T-helper 17 cell (primary cell): Measurements from ENCODE around the gene PCNX1. TPM values are rescaled to one million over a fixed set of nuclear protein-coding genes. Genes with fewer than 3 reads are reported as not detected.
"Not testable (repeated sequence)": the region's sequence is repeated elsewhere in the genome, so short reads cannot be mapped to it uniquely, and the experiment has no call there.

Experiments
- ATAC-seq: fragments of 150-1000 bp; cut with Tn5 transposase; 2 replicates; pipeline ENCODE4 v1.10.0; 2021; ENCODE audit warnings: mild to moderate bottlenecking, moderate library complexity
- DNase-seq, 3 donors: peaks; one replicate each; pipeline versions ENCODE4 v3.0.0 to v3.0.0-alpha.2; 2020 to 2021
- H3K9me3 ChIP-seq: one replicate; pipeline ENCODE4 v1.7.0; 2013; ENCODE audit warnings: low read length, mild to moderate bottlenecking; ENCODE audit not compliant: control insufficient read depth, poor library complexity, severe bottlenecking
- H3K27ac Mint-ChIP-seq: one replicate; pipeline ENCODE4 v1.8.0; 2022; ENCODE audit warnings: mild to moderate bottlenecking, moderate library complexity, mixed read lengths
- H3K27me3 Mint-ChIP-seq: one replicate; pipeline ENCODE4 v1.8.0; 2022; ENCODE audit warnings: mixed read lengths
- H3K36me3 Mint-ChIP-seq: one replicate; pipeline ENCODE4 v1.8.0; 2022; ENCODE audit warnings: low read depth, mixed read lengths
- H3K4me1 Mint-ChIP-seq: one replicate; pipeline ENCODE4 v1.8.0; 2022; ENCODE audit warnings: mild to moderate bottlenecking, mixed read lengths
- H3K4me3 Mint-ChIP-seq: one replicate; pipeline ENCODE4 v1.8.0; 2022; ENCODE audit warnings: mild to moderate bottlenecking, moderate library complexity, mixed read lengths
- total RNA-seq, 4 donors: library from RNA in 2 of 4; stranded (reverse) in 2 of 4; gene quantifications; one replicate each; pipeline ENCODE4 v1.2.3 and lab custom pipeline; 2022 to 2026

Gene PCNX1
- total RNA-seq: 100 to 1,000 TPM; 140 to 153 TPM
- total RNA-seq (lab: John Stamatoyannopoulos, UW): 405 to 470 reads per million in 2 donors

DNA sequence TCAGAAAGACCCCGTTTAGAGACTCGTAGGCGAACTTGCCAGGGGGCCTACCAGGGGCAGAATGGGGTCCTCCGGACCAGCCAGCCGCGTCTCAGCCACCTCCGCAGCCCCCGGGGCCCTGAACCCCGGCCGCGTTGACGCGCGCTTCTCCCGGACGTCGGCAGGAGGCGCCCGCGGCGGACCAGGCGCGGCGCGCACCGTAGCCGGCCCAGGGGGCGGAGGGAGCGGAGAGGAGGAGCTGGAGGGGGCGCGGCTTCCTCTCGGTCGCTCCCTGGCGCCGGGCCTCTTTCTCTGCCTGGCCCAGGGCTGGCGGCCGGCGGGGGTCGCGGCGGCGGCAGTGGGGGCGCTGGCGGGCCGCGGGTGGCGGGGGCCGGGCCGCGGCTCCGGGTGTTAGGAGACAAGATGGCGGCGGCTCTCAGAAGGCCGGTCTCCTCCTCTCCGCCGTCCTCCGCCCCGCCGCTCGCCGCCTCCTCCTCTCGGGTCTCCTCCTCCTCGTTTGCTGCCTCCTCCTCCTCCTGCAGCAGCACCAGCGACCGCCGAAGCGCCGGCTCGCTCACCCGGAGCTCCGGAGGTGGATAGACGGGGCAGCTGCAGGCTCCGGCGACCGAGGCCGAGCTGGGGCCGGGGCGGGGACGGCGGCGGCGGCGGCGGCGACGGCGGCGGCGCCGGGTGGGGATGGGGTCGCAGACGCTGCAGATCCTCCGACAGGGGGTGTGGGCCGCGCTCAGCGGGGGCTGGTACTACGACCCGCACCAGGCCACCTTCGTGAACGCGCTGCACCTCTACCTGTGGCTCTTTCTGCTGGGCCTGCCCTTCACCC lies at the start of gene PCNX1:
PCNX1 (plus strand) TSS at position 284 of the 820 bp plus-strand sequence; CDS start at position 676, 392 bp downstream.
- H3K27ac Mint-ChIP-seq: peak within 1 kb of the TSS; percentile 69
- peaks cover 51% of the 10 kb centered on the region for H3K4me1 Mint-ChIP-seq
- H3K4me3 Mint-ChIP-seq: peak within 1 kb of the TSS; percentile 97
- no peaks in the 10 kb centered on the region for H3K9me3 ChIP-seq
- DNase-seq (peak; percentile 84 to 90 (median 85)), ATAC-seq (peak; percentile 85)
- peaks cover 3% of the 10 kb centered on the region for H3K36me3 Mint-ChIP-seq
- H3K27me3 Mint-ChIP-seq: no peaks in the 10 kb centered on the region

GRCh38 chr14:70857496-70857890 lies 49.8 kb upstream of the PCNX1 start:
- ATAC-seq: no peak
- Mint-ChIP-seq H3K4me1 (peaks cover 6% of the 10 kb centered on the region), H3K27ac (no peak overlapping the region), H3K36me3 (no peaks in the 10 kb centered on the region), H3K27me3 (no peaks in the 10 kb centered on the region), H3K4me3 (no peak overlapping the region)
- no peaks in the 10 kb centered on the region for H3K9me3 ChIP-seq
- no peak for DNase-seq

DNA sequence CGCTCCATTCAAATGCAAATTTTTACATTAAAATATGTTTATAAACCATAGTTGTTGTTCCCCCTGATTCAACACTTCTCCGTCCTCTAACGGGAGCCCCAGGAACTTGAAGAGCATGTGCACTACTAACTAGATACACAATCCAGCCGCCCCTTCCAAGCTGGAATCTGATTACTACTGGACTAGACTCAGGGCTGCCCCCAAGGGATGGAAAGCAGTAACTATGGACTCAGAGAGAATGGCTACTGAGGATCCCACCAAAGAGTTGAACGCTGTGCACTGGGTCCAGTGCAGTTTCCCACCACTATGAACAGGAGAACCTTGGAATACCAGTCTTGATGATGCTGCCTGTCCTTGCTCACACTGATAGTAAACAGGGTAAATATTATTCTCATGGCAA lies 48.6 kb upstream of the PCNX1 start:
- DNase-seq: no peak
- no peaks in the 10 kb centered on the region for H3K9me3 ChIP-seq
- Mint-ChIP-seq H3K27me3 (no peaks in the 10 kb centered on the region), H3K4me1 (peaks cover 6% of the 10 kb centered on the region), H3K27ac (no peak overlapping the region), H3K4me3 (no peak overlapping the region), H3K36me3 (peaks cover 2% of the 10 kb centered on the region)
- ATAC-seq: no peak

GRCh38 chr14:70866992-70867391 lies 40.3 kb upstream of the PCNX1 start:
- DNase-seq, H3K4me3 Mint-ChIP-seq, H3K27me3 Mint-ChIP-seq, H3K27ac Mint-ChIP-seq, H3K36me3 Mint-ChIP-seq, H3K9me3 ChIP-seq, H3K4me1 Mint-ChIP-seq, ATAC-seq: not testable (repeated sequence)

DNA sequence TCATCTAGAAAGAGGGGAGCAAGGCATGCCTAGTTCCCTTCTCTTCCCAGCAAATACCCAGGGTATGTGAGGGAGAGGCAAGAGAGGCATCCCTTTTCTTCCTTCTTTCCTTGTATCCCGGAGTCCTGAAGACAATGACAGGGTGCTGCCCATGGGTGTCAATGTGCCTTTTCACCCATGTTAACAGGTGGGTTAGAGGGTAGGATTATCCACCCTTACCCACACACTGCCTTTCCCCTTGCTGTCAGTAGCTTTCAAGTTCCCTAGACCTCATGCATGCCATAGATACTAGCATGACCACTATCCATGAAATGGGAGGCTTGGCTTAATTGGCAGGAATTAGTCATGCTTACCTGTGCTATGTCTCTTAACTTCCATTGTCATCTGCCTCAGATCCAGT lies 36.3 kb upstream of the PCNX1 start:
- Mint-ChIP-seq H3K36me3 (peaks cover 4% of the 10 kb centered on the region), H3K4me1 (peaks cover 17% of the 10 kb centered on the region), H3K27me3 (no peaks in the 10 kb centered on the region), H3K27ac (no peak overlapping the region), H3K4me3 (peak overlapping the region; percentile 28)
- H3K9me3 ChIP-seq: no peaks in the 10 kb centered on the region
- no peak for ATAC-seq
- no peak for DNase-seq

GRCh38 chr14:70871863-70872677 lies 35.2 kb upstream of the PCNX1 start:
- Mint-ChIP-seq H3K4me1 (peaks cover 17% of the 10 kb centered on the region), H3K27me3 (no peaks in the 10 kb centered on the region), H3K36me3 (peaks cover 4% of the 10 kb centered on the region), H3K27ac (peak overlapping the region; percentile 98), H3K4me3 (peak overlapping the region; percentile 86)
- ATAC-seq: peak; percentile 79
- DNase-seq: no peak
- no peaks in the 10 kb centered on the region for H3K9me3 ChIP-seq

DNA sequence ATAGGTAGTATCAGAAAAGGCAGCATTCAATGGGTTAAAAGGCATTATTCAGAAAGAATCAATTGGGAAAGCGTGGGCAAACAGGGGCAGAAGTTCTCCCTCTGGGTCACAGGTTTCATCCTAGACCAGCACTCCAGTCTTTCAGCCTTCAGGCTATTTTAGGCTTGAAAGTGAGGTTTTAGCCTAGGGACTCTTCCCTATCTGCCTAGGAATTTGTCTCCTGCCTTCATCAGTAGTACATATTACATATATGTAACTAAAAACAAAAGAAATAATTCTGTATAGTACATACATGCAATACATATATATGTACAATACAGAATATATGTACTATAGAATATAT lies 34.6 kb upstream of the PCNX1 start:
- DNase-seq (no peak), ATAC-seq (no peak)
- peak overlapping the region; percentile 98 for H3K27ac Mint-ChIP-seq
- peaks cover 4% of the 10 kb centered on the region for H3K36me3 Mint-ChIP-seq
- H3K4me3 Mint-ChIP-seq: peak overlapping the region; percentile 86
- H3K27me3 Mint-ChIP-seq: no peaks in the 10 kb centered on the region
- no peaks in the 10 kb centered on the region for H3K9me3 ChIP-seq
- peaks cover 17% of the 10 kb centered on the region for H3K4me1 Mint-ChIP-seq

- DNase-seq (no peak), ATAC-seq (peak; percentile 64)
- Mint-ChIP-seq H3K36me3 (peaks cover 4% of the 10 kb centered on the region), H3K27ac (peak overlapping the region; percentile 98), H3K4me3 (no peak overlapping the region), H3K27me3 (no peaks in the 10 kb centered on the region), H3K4me1 (peaks cover 17% of the 10 kb centered on the region)
- H3K9me3 ChIP-seq: no peaks in the 10 kb centered on the region
Observed at GRCh38 chr14:70873627-70874026, 33.6 kb upstream of the PCNX1 start.

GRCh38 chr14:70875811-70876460 lies 31.3 kb upstream of the PCNX1 start:
- H3K36me3 Mint-ChIP-seq, H3K27me3 Mint-ChIP-seq, ATAC-seq, DNase-seq, H3K27ac Mint-ChIP-seq, H3K9me3 ChIP-seq, H3K4me3 Mint-ChIP-seq: not testable (repeated sequence)
- H3K4me1 Mint-ChIP-seq: peaks cover 20% of the 10 kb centered on the region

DNA sequence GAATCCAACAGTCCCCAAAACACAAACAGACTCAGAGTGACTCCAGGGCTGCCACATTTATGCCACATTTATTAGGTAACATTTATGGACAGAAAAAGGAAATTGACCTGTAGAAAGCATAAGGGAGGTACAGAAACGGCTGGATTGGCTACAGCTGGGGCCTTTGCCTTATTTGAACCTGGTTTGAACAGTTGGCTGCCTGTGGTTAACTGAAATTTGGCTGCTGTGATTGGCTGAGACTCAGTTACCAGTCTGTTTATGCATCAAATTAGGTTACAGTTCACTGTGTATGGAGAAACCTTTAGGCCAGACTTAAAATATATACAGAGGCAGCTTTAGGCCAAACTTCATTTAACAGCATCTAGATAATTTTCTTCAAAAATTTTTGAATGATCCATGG lies 27.8 kb upstream of the PCNX1 start:
- Mint-ChIP-seq H3K4me3 (no peak overlapping the region), H3K27ac (no peak overlapping the region), H3K27me3 (no peaks in the 10 kb centered on the region), H3K4me1 (peaks cover 32% of the 10 kb centered on the region), H3K36me3 (peaks cover 3% of the 10 kb centered on the region)
- no peak for DNase-seq
- ATAC-seq: no peak
- H3K9me3 ChIP-seq: no peaks in the 10 kb centered on the region

GRCh38 chr14:70880888-70881287 lies 26.4 kb upstream of the PCNX1 start:
- H3K36me3 Mint-ChIP-seq, DNase-seq, ATAC-seq, H3K4me3 Mint-ChIP-seq, H3K27me3 Mint-ChIP-seq, H3K9me3 ChIP-seq: not testable (repeated sequence)
- Mint-ChIP-seq H3K4me1 (peaks cover 37% of the 10 kb centered on the region), H3K27ac (peak overlapping the region; percentile 19)

GRCh38 chr14:70881549-70882177 lies 25.6 kb upstream of the PCNX1 start:
- H3K27me3 Mint-ChIP-seq: no peaks in the 10 kb centered on the region
- peak overlapping the region; percentile 63 for H3K27ac Mint-ChIP-seq
- H3K9me3 ChIP-seq: no peaks in the 10 kb centered on the region
- ATAC-seq (no peak), DNase-seq (no peak)
- peaks cover 45% of the 10 kb centered on the region for H3K4me1 Mint-ChIP-seq
- no peak overlapping the region for H3K4me3 Mint-ChIP-seq
- H3K36me3 Mint-ChIP-seq: peaks cover 3% of the 10 kb centered on the region
